K562 (cell line): Measurements from ENCODE around the gene ARHGAP28. TPM values are rescaled to one million over a fixed set of nuclear protein-coding genes. Genes with fewer than 3 reads are reported as not detected.

Source experiments
- CC2D1A ChIP-seq: fragments of 450-650 bp; IDR thresholded peaks from 2 replicates; pipeline ENCODE4 v1.6.1; 2017; ENCODE audit warnings: mild to moderate bottlenecking
- DPF2 ChIP-seq: fragments of 450-650 bp; IDR thresholded peaks from 2 replicates; pipeline ENCODE4 v1.6.1; 2016
- ELF2 ChIP-seq: fragments of 250-450 bp; sonication (Bioruptor Pico); IDR thresholded peaks from 2 replicates; pipeline ENCODE4 v1.5.0; 2021; ENCODE audit warnings: mild to moderate bottlenecking
- FIP1L1 ChIP-seq: fragments of 200-400 bp; formaldehyde crosslinking; IDR thresholded peaks from 2 replicates; pipeline ENCODE4 v1.6.1; 2018; ENCODE audit warnings: mild to moderate bottlenecking, low read depth, low read length; ENCODE audit not compliant: poor library complexity, severe bottlenecking
- FOXJ2 ChIP-seq: fragments of 200-800 bp; sonication (Bioruptor generic); IDR thresholded peaks from 2 replicates; pipeline ENCODE4 v1.6.1; 2016; ENCODE audit warnings: missing genetic modification characterization, missing compliant biosample characterization
- GABPB1 ChIP-seq: sonication (generic); formaldehyde crosslinking; IDR thresholded peaks from 2 replicates; pipeline ENCODE4 v1.8.0; 2022; ENCODE audit warnings: mild to moderate bottlenecking, missing genetic modification reagents
- HEY1 ChIP-seq: fragments of 250-450 bp; sonication (Bioruptor Pico); IDR thresholded peaks from 2 replicates; pipeline ENCODE4 v1.5.0; 2020; ENCODE audit warnings: mild to moderate bottlenecking, moderate library complexity, borderline replicate concordance
- MCM3 ChIP-seq: fragments of 450-650 bp; IDR thresholded peaks from 2 replicates; pipeline ENCODE4 v1.6.1; 2016
- MEF2D ChIP-seq: conservative IDR thresholded peaks from 2 replicates; pipeline ENCODE4 v1.6.1; 2016; ENCODE audit warnings: low read depth, missing genetic modification characterization, missing compliant biosample characterization
- MXI1 ChIP-seq: IDR thresholded peaks from 2 replicates; pipeline ENCODE4 v1.6.1; 2011; ENCODE audit warnings: low read depth, mild to moderate bottlenecking, improper control_type of control experiment, low read length
- NCOA4 ChIP-seq: fragments of 450-650 bp; IDR thresholded peaks from 2 replicates; pipeline ENCODE4 v1.6.1; 2018; ENCODE audit warnings: mild to moderate bottlenecking; ENCODE audit not compliant: partially characterized antibody
- NCOR1 ChIP-seq: fragments of 450-650 bp; IDR thresholded peaks from 2 replicates; pipeline ENCODE4 v1.6.1; 2016; ENCODE audit warnings: mild to moderate bottlenecking, moderate library complexity
- NFIC ChIP-seq: fragments of 450-650 bp; IDR thresholded peaks from 2 replicates; pipeline ENCODE4 v1.6.1; 2017; ENCODE audit warnings: mild to moderate bottlenecking, inconsistent platforms
- POLR2AphosphoS2 ChIP-seq: IDR thresholded peaks from 2 replicates; pipeline ENCODE4 v1.6.1; 2012; ENCODE audit warnings: low read length, improper control_type of control experiment
- SMAD3 ChIP-seq: fragments of 450-650 bp; formaldehyde crosslinking; conservative IDR thresholded peaks from 2 replicates; pipeline ENCODE4 v1.4.0; 2020; ENCODE audit warnings: mild to moderate bottlenecking
- SMARCB1 ChIP-seq: IDR thresholded peaks from 2 replicates; pipeline ENCODE4 v1.6.1; 2011; ENCODE audit warnings: improper control_type of control experiment, low read depth; ENCODE audit not compliant: insufficient read length
- SP2 ChIP-seq: IDR thresholded peaks from 2 replicates; pipeline ENCODE4 v1.6.1; 2011; ENCODE audit warnings: mild to moderate bottlenecking, low read depth, low read length, moderate library complexity; ENCODE audit not compliant: poor library complexity, severe bottlenecking; ENCODE audit errors: extremely low read depth
- TAF15 ChIP-seq: fragments of 200-400 bp; formaldehyde crosslinking; IDR thresholded peaks from 2 replicates; pipeline ENCODE4 v1.6.1; 2017; ENCODE audit warnings: mild to moderate bottlenecking, low read depth, low read length, moderate library complexity
- ZBTB1 ChIP-seq: sonication (generic); formaldehyde crosslinking; IDR thresholded peaks from 2 replicates; pipeline ENCODE4 v1.8.1; 2023; ENCODE audit warnings: missing genetic modification reagents, low read depth, mild to moderate bottlenecking, borderline replicate concordance
- ZNF347 ChIP-seq: fragments of 450-650 bp; formaldehyde crosslinking; IDR thresholded peaks from 2 replicates; pipeline ENCODE4 v1.4.0; 2020; ENCODE audit warnings: low read depth, mild to moderate bottlenecking, moderate library complexity
- ZNF561 ChIP-seq: fragments of 450-650 bp; formaldehyde crosslinking; conservative IDR thresholded peaks from 2 replicates; pipeline ENCODE4 v1.4.0; 2020; ENCODE audit warnings: mild to moderate bottlenecking, moderate library complexity
- ZNF57 ChIP-seq: fragments of 450-650 bp; formaldehyde crosslinking; IDR thresholded peaks from 2 replicates; pipeline ENCODE4 v1.4.0; 2020; ENCODE audit warnings: mild to moderate bottlenecking, moderate library complexity
- ZSCAN32 ChIP-seq: fragments of 450-650 bp; formaldehyde crosslinking; IDR thresholded peaks from 2 replicates; pipeline ENCODE4 v1.4.0; 2020; ENCODE audit warnings: mild to moderate bottlenecking, moderate library complexity
- polyA plus RNA-seq, 8 experiments: library from polyadenylated mRNA; depleted of rRNA in 4 of 8; stranded (reverse) in 5 of 8; unstranded in 3 of 8; fragments of >200 nt; fragmentation: Nextera tagmentation in 2 of 8; fragmentation: Illumina TruSeq in 1 of 8; extraction: Ambion mirVana in 2 of 8; extraction: Trizol in 1 of 8; gene quantifications; 2 replicates each; pipeline versions ENCODE4 v1.2.1 to v1.2.3, GENCODE V29; 2011 to 2014; ENCODE audit warnings: inconsistent platforms in 1 of 8, missing spikeins in 1 of 8
- total RNA-seq, 7 experiments: library from RNA; depleted of rRNA in 6 of 7; stranded (reverse); fragments of >200 nt in 6 of 7; fragmentation: Illumina TruSeq in 2 of 7; extraction: Trizol in 2 of 7; gene quantifications; 2 replicates each; pipeline versions ENCODE4 v1.2.1 to v1.2.3, GENCODE V29; 2011 to 2021; ENCODE audit warnings: low replicate concordance in 1 of 7
- TF ChIP-seq, protein P1 (sequence below), 2 experiments: IDR thresholded peaks in 1 of 2; conservative IDR thresholded peaks in 1 of 2; 2 replicates each; pipeline ENCODE4 v1.6.1; 2016; ENCODE audit warnings: low read depth in 2 of 2, mild to moderate bottlenecking in 1 of 2, missing compliant biosample characterization in 1 of 2, missing genetic modification characterization in 1 of 2, moderate library complexity in 1 of 2
- TF ChIP-seq, protein P2 (sequence below), 2 experiments: fragments of 450-650 bp in 1 of 2; sonication (generic) in 1 of 2; formaldehyde crosslinking in 1 of 2; IDR thresholded peaks in 1 of 2; conservative IDR thresholded peaks in 1 of 2; 2 replicates each; pipeline versions ENCODE4 v1.6.1 to v1.8.1; 2016 to 2023; ENCODE audit warnings: mild to moderate bottlenecking in 2 of 2, moderate library complexity in 2 of 2, inconsistent platforms in 1 of 2, missing genetic modification reagents in 1 of 2

ARHGAP28 gene
- total and polyA plus RNA-seq, 9 of the 15 experiments (the other 6 are each of a cell fraction or from before 2014, with no cell fraction given), result 0.93 to 5.9 (median 5.0) TPM

DNA sequence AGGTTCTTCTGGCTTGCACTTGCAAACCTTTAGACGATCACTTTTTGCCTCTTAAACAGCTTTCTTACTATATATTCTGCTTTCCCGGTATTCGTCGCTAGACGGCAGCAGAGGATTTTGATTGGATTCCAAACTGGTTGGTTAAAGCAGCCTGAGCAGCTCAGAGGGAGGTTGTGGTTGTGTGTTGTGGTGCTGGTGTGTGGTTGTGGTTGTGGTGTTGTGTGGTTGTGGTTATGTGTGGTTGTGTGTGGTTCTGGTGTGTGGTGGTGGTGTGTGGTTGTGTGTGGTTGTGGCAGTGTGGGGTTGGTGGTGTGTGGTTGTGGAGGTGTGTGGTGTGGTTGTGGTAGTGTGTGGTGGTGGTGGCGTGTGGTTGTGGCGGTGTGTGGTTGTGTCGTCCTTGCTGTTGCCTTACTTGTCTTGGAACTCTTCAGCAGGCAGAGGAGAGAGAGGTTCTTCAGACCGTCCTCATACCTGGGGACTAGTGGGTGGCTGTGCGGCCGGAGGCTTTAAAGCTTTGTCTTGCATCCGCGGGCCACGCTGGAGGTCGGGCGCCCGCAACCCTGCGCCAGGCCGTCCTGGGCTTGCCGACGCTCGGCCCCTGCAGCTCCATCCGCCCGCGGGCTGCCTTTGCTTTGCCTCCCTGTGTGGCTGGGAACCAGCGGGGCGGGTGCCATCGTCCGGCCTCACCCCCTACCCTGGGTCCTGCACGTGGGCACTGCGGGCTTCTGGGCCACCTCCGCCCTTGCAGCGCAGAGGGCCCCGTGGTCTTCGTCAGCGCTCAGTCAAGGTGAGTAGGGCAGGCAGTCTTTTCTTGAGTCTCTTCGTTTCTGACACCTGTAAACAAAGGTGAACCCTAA, 190.8 kb downstream of the ARHGAP28 start (continued):
- TF ChIP-seq, protein P1, sequence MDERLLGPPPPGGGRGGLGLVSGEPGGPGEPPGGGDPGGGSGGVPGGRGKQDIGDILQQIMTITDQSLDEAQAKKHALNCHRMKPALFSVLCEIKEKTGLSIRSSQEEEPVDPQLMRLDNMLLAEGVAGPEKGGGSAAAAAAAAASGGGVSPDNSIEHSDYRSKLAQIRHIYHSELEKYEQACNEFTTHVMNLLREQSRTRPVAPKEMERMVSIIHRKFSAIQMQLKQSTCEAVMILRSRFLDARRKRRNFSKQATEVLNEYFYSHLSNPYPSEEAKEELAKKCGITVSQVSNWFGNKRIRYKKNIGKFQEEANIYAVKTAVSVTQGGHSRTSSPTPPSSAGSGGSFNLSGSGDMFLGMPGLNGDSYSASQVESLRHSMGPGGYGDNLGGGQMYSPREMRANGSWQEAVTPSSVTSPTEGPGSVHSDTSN (CRISPR knock-in tag; IDR thresholded peaks at IDR 0.05; ENCODE audit: low read depth), result no peak
- TF ChIP-seq, protein P1 (tag; conservative IDR thresholded peaks at IDR 0.05; ENCODE audit: low read depth), result no peak
- TF ChIP-seq SMAD3 (CRISPR knock-in tag) (no peak), FOXJ2 (no peak), MEF2D (tag) (peak; percentile 70; the same call in 1 of the 2 replicates), SMARCB1 (no peak), NCOR1 (no peak), MCM3 (peak; percentile 83; the same call in 1 of the 2 replicates), POLR2AphosphoS2 (no peak), MXI1 (no peak), TAF15 (no peak), ZNF561 (no peak), HEY1 (CRISPR knock-in tag) (no peak), FIP1L1 (no peak), DPF2 (0 out of 2 replicates have a peak, but pooled peaks have one; percentile 23), ZNF347 (no peak), ELF2 (CRISPR knock-in tag) (no peak), ZSCAN32 (CRISPR knock-in tag) (no peak), NCOA4 (no peak), SP2 (no peak), NFIC (peak; percentile 58), ZBTB1 (CRISPR knock-in tag) (peak; percentile 37; the same call in 1 of the 2 replicates), ZNF57 (CRISPR knock-in tag) (no peak), GABPB1 (CRISPR knock-in tag) (no peak), CC2D1A (peak; percentile 73; the same call in 1 of the 2 replicates)
- TF ChIP-seq, protein P2, sequence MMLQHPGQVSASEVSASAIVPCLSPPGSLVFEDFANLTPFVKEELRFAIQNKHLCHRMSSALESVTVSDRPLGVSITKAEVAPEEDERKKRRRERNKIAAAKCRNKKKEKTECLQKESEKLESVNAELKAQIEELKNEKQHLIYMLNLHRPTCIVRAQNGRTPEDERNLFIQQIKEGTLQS (IDR thresholded peaks at IDR 0.05), result no peak
- TF ChIP-seq, protein P2 (CRISPR knock-in tag; conservative IDR thresholded peaks at IDR 0.05), result no peak
